Naive thymus-derived CD4-positive, alpha-beta T cell (primary cell): Measurements from ENCODE around the gene CAPS. TPM values are rescaled to one million over a fixed set of nuclear protein-coding genes. Genes with fewer than 3 reads are reported as not detected.
A peak's percentile ranks its signal among the peaks of the same experiment; 100 is the strongest.

Source experiments
- ATAC-seq: fragments of 150-1000 bp; cut with Tn5 transposase; 2 replicates; pipeline ENCODE4 v1.10.0; 2021; ENCODE audit warnings: mild to moderate bottlenecking, moderate library complexity
- CTCF ChIA-PET: fragments of 350-600 bp; sonication (Branson Sonifier 250); formaldehyde crosslinking; loops from one replicate; lab custom pipeline; 2021; ENCODE audit warnings: antibody characterized with exemption; lab: Charles Lee
- POLR2A ChIA-PET: fragments of 350-600 bp; sonication (Branson Sonifier 250); formaldehyde crosslinking; loops from one replicate; lab custom pipeline; 2021; ENCODE audit warnings: antibody characterized with exemption, inconsistent platforms; lab: Charles Lee
- DNase-seq, 9 donors: peaks; one replicate each; pipeline versions ENCODE4 v3.0.0 to v3.0.0-alpha.2; 2020 to 2022; ENCODE audit warnings: mixed read lengths in 1 of 9
- H3K27ac ChIP-seq: one replicate; pipeline ENCODE4 v1.7.0; 2013; ENCODE audit warnings: mild to moderate bottlenecking, low read depth, low read length, moderate library complexity
- H3K27me3 ChIP-seq, 2 donors: one replicate each; pipeline ENCODE4 v1.7.0; 2013; ENCODE audit warnings: low read length in 2 of 2, mild to moderate bottlenecking in 2 of 2, moderate library complexity in 2 of 2; ENCODE audit not compliant: control insufficient read depth in 2 of 2, insufficient read depth in 2 of 2
- H3K36me3 ChIP-seq, 3 experiments: 1 replicate in 2 of 3; 2 replicates in 1 of 3; pipeline ENCODE4 v1.7.0; 2013; ENCODE audit warnings: low read length in 3 of 3, mild to moderate bottlenecking in 3 of 3, moderate library complexity in 1 of 3; ENCODE audit not compliant: insufficient read depth in 3 of 3, control insufficient read depth in 2 of 3
- H3K4me1 ChIP-seq, 2 donors: one replicate each; pipeline ENCODE4 v1.7.0; 2013; ENCODE audit warnings: low read length in 2 of 2, mild to moderate bottlenecking in 2 of 2, moderate library complexity in 1 of 2; ENCODE audit not compliant: control insufficient read depth in 2 of 2, insufficient read depth in 2 of 2
- H3K4me3 ChIP-seq: 2 replicates; pipeline ENCODE4 v1.7.0; 2013; ENCODE audit warnings: mild to moderate bottlenecking, low read length
- H3K9me3 ChIP-seq, 3 experiments: 1 replicate in 2 of 3; 2 replicates in 1 of 3; pipeline ENCODE4 v1.7.0; 2013; ENCODE audit warnings: low read length in 3 of 3; ENCODE audit not compliant: control insufficient read depth in 2 of 3
- H3K27ac Mint-ChIP-seq, 9 donors: one replicate each; pipeline ENCODE4 v1.8.0; 2020 to 2022; ENCODE audit warnings: mixed read lengths in 9 of 9, mild to moderate bottlenecking in 8 of 9, moderate library complexity in 5 of 9, inconsistent platforms in 2 of 9
- H3K27me3 Mint-ChIP-seq, 5 donors: one replicate each; pipeline ENCODE4 v1.8.0; 2021 to 2022; ENCODE audit warnings: mixed read lengths in 5 of 5, mild to moderate bottlenecking in 1 of 5
- H3K36me3 Mint-ChIP-seq, 5 donors: one replicate each; pipeline ENCODE4 v1.8.0; 2020 to 2022; ENCODE audit warnings: mixed read lengths in 5 of 5, mild to moderate bottlenecking in 3 of 5, inconsistent platforms in 1 of 5
- H3K4me1 Mint-ChIP-seq, 7 donors: one replicate each; pipeline ENCODE4 v1.8.0; 2020 to 2022; ENCODE audit warnings: mixed read lengths in 7 of 7, mild to moderate bottlenecking in 3 of 7, inconsistent platforms in 1 of 7
- H3K4me3 Mint-ChIP-seq, 10 donors: one replicate each; pipeline ENCODE4 v1.8.0; 2020 to 2022; ENCODE audit warnings: mild to moderate bottlenecking in 10 of 10, mixed read lengths in 10 of 10, moderate library complexity in 6 of 10, inconsistent platforms in 2 of 10
- H3K9me3 Mint-ChIP-seq, 11 donors: one replicate each; pipeline ENCODE4 v1.8.0; 2020 to 2022; ENCODE audit warnings: mixed read lengths in 11 of 11, mild to moderate bottlenecking in 4 of 11, inconsistent platforms in 1 of 11, moderate library complexity in 1 of 11
- intact Hi-C, 2 donors: fragments of 100-400 bp; cut with micrococcal nuclease; formaldehyde crosslinking; loops; one replicate each; pipeline ENCODE4 v1.15.1; 2023
- polyA plus RNA-seq, 2 donors: library from polyadenylated mRNA; unstranded; fragments of 300-500 nt; fragmentation: Illumina TruSeq; gene quantifications; one replicate each; pipeline ENCODE4 v1.2.3, GENCODE V29; 2021
- total RNA-seq, 6 experiments: library from RNA in 5 of 6; stranded (reverse) in 5 of 6; gene quantifications; 1 replicate in 5 of 6; 2 replicates in 1 of 6; pipeline ENCODE4 v1.2.3 and lab custom pipeline; 2021 to 2026

CAPS gene
- total and polyA plus RNA-seq, 7 experiments from 2014 or later = 1.6 to 80.6 (median 45.2) TPM

GRCh38 chr19:5937550-5937949 lies 23.5 kb downstream of the CAPS start:
- Histone ChIP-seq H3K27ac (no peak overlapping the region), H3K4me3 (no peak overlapping the region), H3K27me3 (no peaks in the 10 kb centered on the region), H3K9me3 (no peaks in the 10 kb centered on the region), H3K36me3 (peaks cover 0 to 87% (median 13%) of the 10 kb centered on the region in 3 experiments), H3K4me1 (no peaks in the 10 kb centered on the region)
- intact Hi-C loops = no loop called here
- no peak overlapping the region for H3K4me3 Mint-ChIP-seq
- H3K36me3 Mint-ChIP-seq = peaks cover 0 to 27% (median 4%) of the 10 kb centered on the region in 5 donors
- no peaks in the 10 kb centered on the region for H3K27me3 Mint-ChIP-seq
- peaks cover 0 to 13% (median 6%) of the 10 kb centered on the region in 7 donors for H3K4me1 Mint-ChIP-seq
- H3K27ac Mint-ChIP-seq = peak overlapping the region in 3 of 9 donors; percentile 21 to 34 (median 21)
- ATAC-seq (no peak), DNase-seq (no peak)
- CTCF ChIA-PET = interaction anchor here (0.9 kb wide), 1 partner anchor 30 kb away, joined by 4 read pairs; no protein-coding TSS in a partner anchor
- no peaks in the 10 kb centered on the region for H3K9me3 Mint-ChIP-seq
- POLR2A ChIA-PET = interaction anchor here (1.1 to 3.8 kb wide), 2 partner anchors 12 to 15 kb away, joined by 3 to 13 read pairs; no protein-coding TSS in a partner anchor

GRCh38 chr19:5940260-5941208 lies 26.5 kb downstream of the CAPS start:
- ChIA-PET CTCF (interaction anchor here (1.1 kb wide), 1 partner anchor 185 kb away, joined by 3 read pairs; no protein-coding TSS in a partner anchor), POLR2A (no interaction called here)
- Mint-ChIP-seq H3K9me3 (no peaks in the 10 kb centered on the region), H3K4me1 (peaks cover 7 to 32% (median 14%) of the 10 kb centered on the region in 7 donors), H3K4me3 (no peak overlapping the region), H3K36me3 (peaks cover 0 to 27% (median 3%) of the 10 kb centered on the region in 5 donors), H3K27ac (no peak overlapping the region), H3K27me3 (no peaks in the 10 kb centered on the region)
- Histone ChIP-seq H3K27me3 (no peaks in the 10 kb centered on the region), H3K9me3 (no peaks in the 10 kb centered on the region), H3K36me3 (peaks cover 0 to 62% (median 8%) of the 10 kb centered on the region in 3 experiments), H3K4me1 (no peaks in the 10 kb centered on the region), H3K4me3 (no peak overlapping the region), H3K27ac (no peak overlapping the region)
- intact Hi-C loops = no loop called here
- ATAC-seq (no peak), DNase-seq (no peak)

DNA sequence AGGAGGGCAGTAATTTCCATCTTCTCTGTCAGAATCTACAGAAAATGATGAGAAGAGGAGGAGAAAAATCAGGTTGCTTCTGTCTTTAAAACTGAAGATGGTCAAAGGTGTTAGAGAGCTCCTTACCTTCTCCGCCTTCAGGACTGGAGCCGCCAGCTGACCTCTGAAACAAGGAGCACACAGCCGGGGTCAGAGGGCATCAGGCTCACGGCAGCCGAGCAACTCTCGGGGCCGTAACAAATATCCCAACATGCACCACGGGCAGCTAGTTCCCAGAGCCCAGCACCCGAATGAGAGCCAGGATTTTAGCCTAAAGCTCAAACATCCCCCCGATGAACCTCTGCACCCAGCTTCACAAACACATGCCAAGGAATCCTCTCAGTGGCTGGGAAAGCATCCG lies 27.6 kb downstream of the CAPS start:
- H3K27ac ChIP-seq = no peak overlapping the region
- Mint-ChIP-seq H3K4me1 (peaks cover 8 to 40% (median 26%) of the 10 kb centered on the region in 7 donors), H3K36me3 (peaks cover 0 to 25% (median 3%) of the 10 kb centered on the region in 5 donors), H3K27me3 (no peaks in the 10 kb centered on the region), H3K9me3 (no peaks in the 10 kb centered on the region), H3K27ac (peak overlapping the region in 1 of 9 donors; percentile 9), H3K4me3 (no peak overlapping the region)
- ATAC-seq (no peak), DNase-seq (no peak)
- peaks cover 0 to 2% of the 10 kb centered on the region in 2 donors for H3K4me1 ChIP-seq
- H3K4me3 ChIP-seq = no peak overlapping the region
- intact Hi-C loops = no loop called here
- no peaks in the 10 kb centered on the region for H3K27me3 ChIP-seq
- H3K9me3 ChIP-seq = no peaks in the 10 kb centered on the region
- CTCF ChIA-PET = no interaction called here
- POLR2A ChIA-PET = no interaction called here
- peaks cover 0 to 56% (median 8%) of the 10 kb centered on the region in 3 experiments for H3K36me3 ChIP-seq

DNA sequence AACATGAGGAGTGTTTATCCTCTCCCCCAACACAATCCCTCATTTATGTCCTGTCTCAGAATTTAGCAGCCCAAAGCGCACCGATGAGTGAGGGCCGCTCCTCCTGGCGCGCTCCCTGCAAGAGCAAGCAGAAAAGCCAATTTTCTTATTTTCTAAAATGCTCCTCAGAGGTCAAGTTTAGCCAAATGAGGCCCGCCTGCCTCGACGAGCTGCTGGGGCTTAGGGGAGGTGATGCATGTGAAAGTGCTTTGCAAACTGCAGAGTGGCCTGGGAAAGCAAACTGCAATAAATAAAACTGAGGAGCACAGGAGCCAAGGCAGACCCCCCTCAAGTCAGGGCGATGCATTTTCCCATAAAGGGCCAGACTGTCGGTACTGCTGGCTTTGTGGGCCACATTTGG lies 29.0 kb downstream of the CAPS start:
- H3K4me3 Mint-ChIP-seq = no peak overlapping the region
- CTCF ChIA-PET = no interaction called here

GRCh38 chr19:5943623-5944022 lies 29.6 kb downstream of the CAPS start:
- intact Hi-C loops = no loop called here

More for the DNA sequence above, 29.0 kb downstream of the CAPS start:
- no peaks in the 10 kb centered on the region for H3K9me3 Mint-ChIP-seq
- Histone ChIP-seq H3K4me3 (no peak overlapping the region), H3K9me3 (no peaks in the 10 kb centered on the region), H3K27ac (no peak overlapping the region), H3K27me3 (no peaks in the 10 kb centered on the region), H3K36me3 (peaks cover 0 to 43% (median 8%) of the 10 kb centered on the region in 3 experiments), H3K4me1 (peaks cover 3 to 16% of the 10 kb centered on the region in 2 donors)
- H3K27ac Mint-ChIP-seq = peak overlapping the region in 1 of 9 donors; percentile 42
- peaks cover 0 to 21% (median 0%) of the 10 kb centered on the region in 5 donors for H3K36me3 Mint-ChIP-seq
- POLR2A ChIA-PET = no interaction called here
- ATAC-seq (no peak), DNase-seq (no peak)
- intact Hi-C loops = no loop called here
- H3K27me3 Mint-ChIP-seq = no peaks in the 10 kb centered on the region
- H3K4me1 Mint-ChIP-seq = peaks cover 17 to 54% (median 36%) of the 10 kb centered on the region in 7 donors

DNA sequence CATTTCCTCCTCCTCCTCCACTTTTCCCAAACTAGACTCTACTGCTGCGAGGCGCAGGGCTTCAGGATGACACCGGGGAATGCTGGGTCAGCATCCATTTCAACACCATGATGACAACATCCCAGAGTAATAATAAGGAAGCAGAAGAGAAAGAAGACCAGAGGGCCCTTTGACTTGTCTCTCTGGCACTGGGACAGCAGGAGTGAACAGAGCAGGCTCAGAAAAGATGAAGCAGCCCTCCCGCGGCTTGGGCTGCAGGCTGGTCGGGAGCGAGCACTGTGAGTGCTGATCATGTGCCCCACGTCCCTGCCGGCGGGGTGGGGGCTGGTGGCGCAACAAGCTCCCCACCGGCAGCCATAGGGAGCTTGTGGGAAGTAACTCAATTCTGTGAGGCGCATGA lies 33.4 kb downstream of the CAPS start:
- ATAC-seq = peak; percentile 68
- CTCF ChIA-PET = interaction anchor here (1.8 to 3.6 kb wide), 2 partner anchors 20 to 75 kb away, joined by 6 to 21 read pairs; no protein-coding TSS in a partner anchor
- POLR2A ChIA-PET = interaction anchor here (1.8 to 7.1 kb wide), 3 partner anchors 10 to 43 kb away, joined by 6 to 89 read pairs (median 11); partner anchors contain the start of genes NDUFA11 and VMAC
- Histone ChIP-seq H3K27ac (no peak overlapping the region), H3K4me1 (peaks cover 28 to 59% of the 10 kb centered on the region in 2 donors), H3K9me3 (no peaks in the 10 kb centered on the region), H3K4me3 (no peak overlapping the region), H3K36me3 (peaks cover 0 to 8% (median 0%) of the 10 kb centered on the region in 3 experiments), H3K27me3 (no peaks in the 10 kb centered on the region)
- intact Hi-C loops = no loop called here
- Mint-ChIP-seq H3K4me1 (peaks cover 57 to 88% (median 77%) of the 10 kb centered on the region in 7 donors), H3K4me3 (peak overlapping the region in 9 of 10 donors; percentile 16 to 82 (median 60)), H3K36me3 (peaks cover 0 to 11% (median 4%) of the 10 kb centered on the region in 5 donors), H3K9me3 (no peaks in the 10 kb centered on the region), H3K27me3 (no peaks in the 10 kb centered on the region), H3K27ac (peak overlapping the region in 7 of 9 donors; percentile 64 to 99 (median 89))
- DNase-seq = no peak

More at GRCh38 chr19:5943623-5944022, 29.6 kb downstream of the CAPS start:
- Mint-ChIP-seq H3K36me3 (peaks cover 0 to 21% (median 0%) of the 10 kb centered on the region in 5 donors), H3K4me1 (peaks cover 21 to 59% (median 40%) of the 10 kb centered on the region in 7 donors), H3K9me3 (no peaks in the 10 kb centered on the region), H3K27me3 (no peaks in the 10 kb centered on the region), H3K27ac (peak overlapping the region in 2 of 9 donors; percentile 38 to 56), H3K4me3 (no peak overlapping the region)
- Histone ChIP-seq H3K4me3 (no peak overlapping the region), H3K9me3 (no peaks in the 10 kb centered on the region), H3K4me1 (peaks cover 9 to 21% of the 10 kb centered on the region in 2 donors), H3K36me3 (peaks cover 0 to 38% (median 8%) of the 10 kb centered on the region in 3 experiments), H3K27ac (no peak overlapping the region), H3K27me3 (no peaks in the 10 kb centered on the region)
- ATAC-seq = no peak
- DNase-seq = no peak
- ChIA-PET CTCF (no interaction called here), POLR2A (no interaction called here)
